PFSK-1 (cell line): ENCODE data around the gene MGAT4A.

Experiments
- FOXP2 ChIP-seq: optimal IDR thresholded peaks from 2 replicates; pipeline ENCODE3; 2011; ENCODE audit warnings: borderline replicate concordance, control low read depth, inconsistent platforms; ENCODE audit not compliant: insufficient read depth; ENCODE audit errors: extremely low read length, extremely low read depth
- POLR2AphosphoS5 ChIP-seq: IDR thresholded peaks from 2 replicates; pipeline ENCODE4 v1.6.1; 2012; ENCODE audit warnings: low read depth, mild to moderate bottlenecking, control low read depth, low read length, moderate library complexity
- SIN3A ChIP-seq: IDR thresholded peaks from 2 replicates; pipeline ENCODE4 v1.6.1; 2012; ENCODE audit warnings: mild to moderate bottlenecking, low read length, moderate library complexity, borderline replicate concordance; ENCODE audit not compliant: insufficient read depth
- TAF1 ChIP-seq: IDR thresholded peaks from 2 replicates; pipeline ENCODE4 v1.6.1; 2012; ENCODE audit warnings: low read length, control low read depth, borderline replicate concordance; ENCODE audit not compliant: insufficient read depth
- TF ChIP-seq, protein P1 (sequence below), 2 experiments: IDR thresholded peaks; 2 replicates each; pipeline versions ENCODE4 v1.6.1 to v1.8.0; 2011 to 2012; ENCODE audit warnings: low read depth in 2 of 2, low read length in 2 of 2, control low read depth in 1 of 2, inconsistent platforms in 1 of 2, mild to moderate bottlenecking in 1 of 2, moderate library complexity in 1 of 2; ENCODE audit not compliant: insufficient read depth in 1 of 2

MGAT4A gene

GRCh38 chr2:98608116-98608961 lies 122.6 kb downstream of the MGAT4A start, which contains the start of the genes COA5 and UNC50:
Gene COA5, minus strand, starts transcription at chr2:98608512. Its CDS starts 107 bp downstream, at chr2:98608405.
Gene UNC50, plus strand, starts transcription at chr2:98608589. Its CDS starts 1,171 bp downstream, at chr2:98609760.
- TF ChIP-seq FOXP2, result peak; percentile 83
- TF ChIP-seq, protein P1, sequence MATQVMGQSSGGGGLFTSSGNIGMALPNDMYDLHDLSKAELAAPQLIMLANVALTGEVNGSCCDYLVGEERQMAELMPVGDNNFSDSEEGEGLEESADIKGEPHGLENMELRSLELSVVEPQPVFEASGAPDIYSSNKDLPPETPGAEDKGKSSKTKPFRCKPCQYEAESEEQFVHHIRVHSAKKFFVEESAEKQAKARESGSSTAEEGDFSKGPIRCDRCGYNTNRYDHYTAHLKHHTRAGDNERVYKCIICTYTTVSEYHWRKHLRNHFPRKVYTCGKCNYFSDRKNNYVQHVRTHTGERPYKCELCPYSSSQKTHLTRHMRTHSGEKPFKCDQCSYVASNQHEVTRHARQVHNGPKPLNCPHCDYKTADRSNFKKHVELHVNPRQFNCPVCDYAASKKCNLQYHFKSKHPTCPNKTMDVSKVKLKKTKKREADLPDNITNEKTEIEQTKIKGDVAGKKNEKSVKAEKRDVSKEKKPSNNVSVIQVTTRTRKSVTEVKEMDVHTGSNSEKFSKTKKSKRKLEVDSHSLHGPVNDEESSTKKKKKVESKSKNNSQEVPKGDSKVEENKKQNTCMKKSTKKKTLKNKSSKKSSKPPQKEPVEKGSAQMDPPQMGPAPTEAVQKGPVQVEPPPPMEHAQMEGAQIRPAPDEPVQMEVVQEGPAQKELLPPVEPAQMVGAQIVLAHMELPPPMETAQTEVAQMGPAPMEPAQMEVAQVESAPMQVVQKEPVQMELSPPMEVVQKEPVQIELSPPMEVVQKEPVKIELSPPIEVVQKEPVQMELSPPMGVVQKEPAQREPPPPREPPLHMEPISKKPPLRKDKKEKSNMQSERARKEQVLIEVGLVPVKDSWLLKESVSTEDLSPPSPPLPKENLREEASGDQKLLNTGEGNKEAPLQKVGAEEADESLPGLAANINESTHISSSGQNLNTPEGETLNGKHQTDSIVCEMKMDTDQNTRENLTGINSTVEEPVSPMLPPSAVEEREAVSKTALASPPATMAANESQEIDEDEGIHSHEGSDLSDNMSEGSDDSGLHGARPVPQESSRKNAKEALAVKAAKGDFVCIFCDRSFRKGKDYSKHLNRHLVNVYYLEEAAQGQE (IDR thresholded peaks at IDR 0.05; ENCODE audit: insufficient read depth in 1 of 2, low read depth in 2 of 2, low read length in 2 of 2), result peak; percentile 42 to 46; a peak in 1 of 4 replicates
- peak; percentile 86 for TF ChIP-seq POLR2AphosphoS5
- TF ChIP-seq SIN3A, result peak; percentile 20; the same call in 1 of the 2 replicates
- peak; percentile 85 for TF ChIP-seq TAF1

DNA sequence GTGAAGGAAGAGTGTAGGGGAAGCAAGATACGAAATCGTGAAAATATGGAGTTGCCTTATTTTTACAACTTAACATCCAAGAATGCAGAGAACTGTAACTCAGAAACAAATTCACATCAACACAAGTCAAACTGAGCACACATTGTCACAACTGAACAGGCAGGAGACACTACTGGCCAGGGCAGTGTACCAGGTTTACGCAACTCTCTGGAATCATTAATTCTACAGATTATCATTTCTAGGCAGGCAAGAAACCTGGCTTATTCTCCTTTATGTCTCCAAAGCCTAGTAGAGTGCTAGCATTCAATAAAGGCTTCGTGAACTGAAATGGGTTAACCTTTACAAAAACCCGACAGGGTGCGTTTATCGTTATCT lies 123.2 kb downstream of the MGAT4A start:
- TF ChIP-seq FOXP2 (no peak), SIN3A (no peak), POLR2AphosphoS5 (no peak), TAF1 (no peak)
- TF ChIP-seq, protein P1 (IDR thresholded peaks at IDR 0.05; ENCODE audit: insufficient read depth in 1 of 2, low read depth in 2 of 2, low read length in 2 of 2), result no peak

GRCh38 chr2:98607104-98607503 lies 123.8 kb downstream of the MGAT4A start:
- TF ChIP-seq FOXP2, result no peak
- TF ChIP-seq SIN3A, result no peak
- no peak for TF ChIP-seq POLR2AphosphoS5
- TF ChIP-seq, protein P1 (IDR thresholded peaks at IDR 0.05; ENCODE audit: insufficient read depth in 1 of 2, low read depth in 2 of 2, low read length in 2 of 2), result no peak
- TF ChIP-seq TAF1, result no peak

GRCh38 chr2:98606431-98606830 lies 124.5 kb downstream of the MGAT4A start:
- TF ChIP-seq TAF1, result no peak
- TF ChIP-seq SIN3A, result no peak
- no peak for TF ChIP-seq FOXP2
- TF ChIP-seq, protein P1 (IDR thresholded peaks at IDR 0.05; ENCODE audit: insufficient read depth in 1 of 2, low read depth in 2 of 2, low read length in 2 of 2), result no peak
- TF ChIP-seq POLR2AphosphoS5, result no peak

DNA sequence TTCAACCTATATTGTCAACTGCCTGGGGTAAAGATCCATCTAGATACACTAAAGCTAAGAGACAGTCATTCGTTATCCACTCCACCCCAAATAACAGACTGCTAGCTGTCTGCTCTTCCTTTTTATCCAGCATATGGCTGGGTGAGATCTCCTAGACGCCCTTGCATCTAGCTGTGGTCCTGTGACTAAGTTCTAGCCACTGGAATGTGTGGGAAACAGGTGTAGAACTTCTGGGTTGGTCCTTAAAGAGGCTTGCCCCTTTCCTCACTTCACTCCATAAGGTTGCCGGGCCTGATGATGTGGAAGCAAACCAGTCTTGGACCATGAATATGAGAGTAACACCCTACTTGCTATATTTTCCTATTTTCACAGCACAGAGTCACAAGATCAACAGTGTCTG lies 125.9 kb downstream of the MGAT4A start:
- TF ChIP-seq TAF1, result no peak
- TF ChIP-seq, protein P1 (IDR thresholded peaks at IDR 0.05; ENCODE audit: insufficient read depth in 1 of 2, low read depth in 2 of 2, low read length in 2 of 2), result no peak
- TF ChIP-seq FOXP2, result no peak
- TF ChIP-seq SIN3A, result no peak
- no peak for TF ChIP-seq POLR2AphosphoS5
